Measurements from ENCODE around the gene RASSF9.

The RASSF9 gene

DNA sequence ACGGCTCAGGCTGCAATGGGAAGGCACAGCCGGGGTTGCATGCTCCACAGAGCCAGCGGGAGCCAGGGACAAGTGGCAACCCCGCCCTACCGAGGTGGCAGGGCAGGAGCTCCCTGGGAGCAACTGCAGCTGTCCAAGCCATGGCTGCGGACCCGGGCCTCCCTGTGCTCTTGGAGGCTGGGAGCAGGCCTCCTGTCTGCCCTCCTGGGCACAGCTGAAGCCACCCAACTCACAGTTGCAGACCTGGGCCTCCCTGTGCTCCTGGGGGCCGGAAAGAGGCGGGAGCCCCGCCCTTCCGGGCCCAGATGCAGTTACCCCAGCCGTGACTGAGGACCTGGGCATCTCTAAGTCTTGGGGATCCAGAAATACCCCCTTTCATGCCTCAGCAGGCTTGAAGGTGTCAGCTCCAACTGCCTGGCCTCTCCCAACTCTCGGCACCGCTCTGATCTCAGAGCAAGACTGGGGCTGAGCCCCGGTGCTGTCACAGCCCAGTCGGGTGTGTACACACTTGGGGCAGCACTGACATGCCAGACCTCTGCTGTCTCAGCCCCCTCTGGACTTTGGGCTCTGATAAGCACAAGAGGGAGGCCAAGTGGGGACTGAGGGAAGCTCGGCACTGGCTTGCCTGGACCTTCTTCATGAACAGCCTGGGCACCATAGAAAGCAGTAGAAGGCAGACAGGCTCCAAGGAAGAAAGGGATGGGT, 7.5 kb upstream of the RASSF9 start:
- H3K4me1 ChIP-seq (ENCODE audit: control insufficient read depth, insufficient read depth, low read length, poor library complexity, severe bottlenecking), result no peaks in the 10 kb centered on the region
- no peaks in the 10 kb centered on the region for H3K9me3 ChIP-seq (ENCODE audit: control insufficient read depth, low read length)
- 94% methylated on average over 16 of the region's 17 CpGs for WGBS, 2 experiments (ENCODE audit: insufficient coverage in 2 of 2)

DNA sequence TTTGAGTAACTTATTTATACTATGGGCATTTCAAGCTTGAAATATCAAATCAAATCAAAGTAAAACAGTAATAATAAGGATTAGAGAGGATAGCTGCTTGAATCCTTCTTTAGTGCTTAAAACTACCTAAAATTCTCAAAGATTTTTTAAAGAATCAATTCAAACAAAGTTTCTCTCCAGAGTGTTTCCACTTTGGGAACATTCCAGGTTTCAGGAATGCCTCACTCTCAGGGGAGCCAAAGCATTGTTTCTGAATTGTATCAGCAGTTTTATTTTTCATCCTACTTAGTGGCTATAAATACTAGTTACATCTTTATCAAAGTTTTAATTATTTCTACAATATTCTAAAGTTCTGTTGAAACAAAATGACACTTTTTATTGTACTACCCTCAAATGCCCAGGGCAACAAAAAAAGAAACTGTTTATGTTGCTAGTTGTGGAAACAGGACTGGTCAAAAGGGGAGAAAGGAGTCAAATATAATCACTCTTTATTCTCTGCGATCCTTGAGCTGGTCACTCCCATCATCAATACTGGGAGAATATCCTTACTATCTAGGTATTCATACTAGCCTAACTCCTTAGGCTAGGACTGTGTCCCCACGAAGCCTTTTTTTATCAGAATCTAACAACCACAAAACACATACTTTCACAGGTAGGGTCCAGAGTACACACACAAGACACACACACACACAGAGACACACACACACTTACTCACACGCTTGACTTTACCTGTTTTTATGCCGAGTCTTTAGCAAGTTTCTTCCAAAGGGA, 598 bp downstream of the RASSF9 start:
- Histone ChIP-seq H3K27ac (ENCODE audit: low read depth, low read length, severe bottlenecking) (no peak overlapping the region), H3K9me3 (ENCODE audit: control insufficient read depth, low read length) (no peaks in the 10 kb centered on the region), H3K4me3 (ENCODE audit: extremely low read depth, insufficient read depth, low read length, poor library complexity, severe bottlenecking) (peak overlapping the region; percentile 6), H3K4me1 (ENCODE audit: control insufficient read depth, insufficient read depth, low read length, poor library complexity, severe bottlenecking) (no peaks in the 10 kb centered on the region), H3K36me3 (ENCODE audit: control insufficient read depth, insufficient read depth, low read length) (no peaks in the 10 kb centered on the region)
- WGBS, 2 experiments (ENCODE audit: insufficient coverage in 2 of 2), result 55 to 60% methylated on average over 2 of the region's 4 CpGs

More for the DNA sequence above, 7.5 kb upstream of the RASSF9 start:
- Histone ChIP-seq H3K4me3 (ENCODE audit: extremely low read depth, insufficient read depth, low read length, poor library complexity, severe bottlenecking) (no peak overlapping the region), H3K27ac (ENCODE audit: low read depth, low read length, severe bottlenecking) (no peak overlapping the region), H3K36me3 (ENCODE audit: control insufficient read depth, insufficient read depth, low read length) (no peaks in the 10 kb centered on the region)

DNA sequence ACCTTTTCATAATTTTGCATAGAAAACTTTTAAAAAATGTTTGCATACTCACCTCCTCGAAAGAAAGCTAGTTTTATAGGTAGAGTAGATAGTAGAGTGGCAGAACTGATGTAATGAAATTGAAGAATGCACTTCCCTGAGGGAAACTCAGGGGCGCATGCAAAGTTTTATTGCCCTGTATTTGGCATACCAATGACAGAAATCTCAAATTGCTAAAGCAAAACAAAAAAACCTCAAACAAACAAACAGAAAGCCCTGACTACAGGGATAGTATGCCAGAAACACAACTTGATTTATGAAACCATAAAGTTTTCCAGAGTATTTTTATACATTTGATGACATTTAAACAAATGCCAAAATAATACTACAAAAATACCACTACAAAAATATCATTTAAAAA, 1.8 kb downstream of the RASSF9 start:
- Histone ChIP-seq H3K36me3 (ENCODE audit: control insufficient read depth, insufficient read depth, low read length) (no peaks in the 10 kb centered on the region), H3K4me1 (ENCODE audit: control insufficient read depth, insufficient read depth, low read length, poor library complexity, severe bottlenecking) (no peaks in the 10 kb centered on the region), H3K27ac (ENCODE audit: low read depth, low read length, severe bottlenecking) (no peak overlapping the region), H3K4me3 (ENCODE audit: extremely low read depth, insufficient read depth, low read length, poor library complexity, severe bottlenecking) (no peak overlapping the region), H3K9me3 (ENCODE audit: control insufficient read depth, low read length) (no peaks in the 10 kb centered on the region)
- WGBS, 2 experiments (ENCODE audit: insufficient coverage in 2 of 2), result no CpG with 5 or more reads among the region's 2 CpGs

DNA sequence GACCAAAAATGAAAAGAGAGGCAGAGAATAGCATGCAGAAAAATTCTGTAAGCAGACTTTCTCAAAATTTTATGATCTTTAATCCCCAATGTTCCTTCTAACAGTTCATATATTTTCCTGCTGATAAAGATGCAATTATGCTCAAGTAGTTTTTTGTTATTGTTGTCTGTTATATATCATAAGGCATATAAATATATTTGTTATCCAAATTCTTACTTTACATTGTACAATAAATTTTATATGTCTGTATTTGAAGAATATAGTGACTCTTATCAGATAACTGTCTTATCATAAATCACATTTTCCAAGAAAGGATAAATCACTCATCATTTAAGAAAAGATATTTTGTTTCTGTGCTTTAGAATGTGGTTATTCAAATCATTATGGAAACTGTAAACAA, 2.6 kb downstream of the RASSF9 start:
- Histone ChIP-seq H3K36me3 (ENCODE audit: control insufficient read depth, insufficient read depth, low read length) (no peaks in the 10 kb centered on the region), H3K4me3 (ENCODE audit: extremely low read depth, insufficient read depth, low read length, poor library complexity, severe bottlenecking) (no peak overlapping the region), H3K9me3 (ENCODE audit: control insufficient read depth, low read length) (no peaks in the 10 kb centered on the region), H3K27ac (ENCODE audit: low read depth, low read length, severe bottlenecking) (no peak overlapping the region), H3K4me1 (ENCODE audit: control insufficient read depth, insufficient read depth, low read length, poor library complexity, severe bottlenecking) (no peaks in the 10 kb centered on the region)

DNA sequence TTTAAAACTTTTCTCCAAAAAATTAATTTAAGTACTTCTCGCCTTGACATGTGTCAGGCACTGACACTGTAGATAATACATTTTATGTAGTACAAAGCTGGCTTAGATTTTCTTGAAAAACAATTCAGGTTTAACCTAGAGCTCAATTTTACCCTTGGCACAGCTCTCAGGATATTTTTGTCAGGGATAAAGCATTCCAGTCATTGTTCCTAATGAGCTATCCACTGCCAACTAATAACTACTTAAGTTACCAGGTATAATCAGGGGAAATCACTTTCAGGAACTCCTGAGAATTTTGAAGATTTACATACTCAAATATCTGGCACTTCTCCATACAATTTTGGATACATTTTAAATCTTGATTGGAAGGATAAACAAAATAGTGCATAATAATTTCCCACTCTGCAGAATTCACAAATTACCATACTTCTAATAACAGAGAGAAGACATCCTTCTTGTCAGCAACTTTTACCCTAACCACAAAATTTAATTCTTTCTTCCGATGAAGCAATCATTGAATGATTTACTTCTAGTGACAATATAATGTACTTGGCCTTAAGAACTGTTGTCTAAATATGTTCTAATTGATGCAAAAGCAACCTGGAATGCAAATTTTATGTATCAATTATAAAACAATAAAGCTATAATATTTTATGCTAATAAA, 4.8 kb downstream of the RASSF9 start:
- no peak overlapping the region for H3K4me3 ChIP-seq (ENCODE audit: extremely low read depth, insufficient read depth, low read length, poor library complexity, severe bottlenecking)
- WGBS, 2 experiments (ENCODE audit: insufficient coverage in 2 of 2), result no CpG with 5 or more reads among the region's 2 CpGs
- no peak overlapping the region for H3K27ac ChIP-seq (ENCODE audit: low read depth, low read length, severe bottlenecking)
- H3K4me1 ChIP-seq (ENCODE audit: control insufficient read depth, insufficient read depth, low read length, poor library complexity, severe bottlenecking), result no peaks in the 10 kb centered on the region
- no peaks in the 10 kb centered on the region for H3K9me3 ChIP-seq (ENCODE audit: control insufficient read depth, low read length)
- no peaks in the 10 kb centered on the region for H3K36me3 ChIP-seq (ENCODE audit: control insufficient read depth, insufficient read depth, low read length)

DNA sequence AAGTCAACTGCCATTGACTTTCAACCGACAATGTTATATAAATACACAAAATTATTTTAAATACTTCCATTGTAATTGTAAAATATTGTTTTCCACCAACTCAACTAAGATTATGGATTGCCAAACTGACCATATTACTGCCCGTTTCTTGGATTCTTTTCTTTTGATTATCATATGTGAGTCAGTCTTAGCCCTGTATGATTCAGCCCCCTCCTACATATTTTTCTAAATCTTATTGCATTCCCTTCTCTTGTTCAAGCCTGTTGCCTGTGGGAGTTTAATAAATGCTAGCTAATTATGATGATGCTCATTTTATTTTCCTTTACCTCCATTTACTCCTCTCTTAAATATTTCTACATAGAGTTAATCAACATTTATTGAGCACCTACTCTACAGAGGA, 6.8 kb downstream of the RASSF9 start:
- no peaks in the 10 kb centered on the region for H3K9me3 ChIP-seq (ENCODE audit: control insufficient read depth, low read length)
- no CpG with 5 or more reads among the region's 2 CpGs for WGBS, 2 experiments (ENCODE audit: insufficient coverage in 2 of 2)

DNA sequence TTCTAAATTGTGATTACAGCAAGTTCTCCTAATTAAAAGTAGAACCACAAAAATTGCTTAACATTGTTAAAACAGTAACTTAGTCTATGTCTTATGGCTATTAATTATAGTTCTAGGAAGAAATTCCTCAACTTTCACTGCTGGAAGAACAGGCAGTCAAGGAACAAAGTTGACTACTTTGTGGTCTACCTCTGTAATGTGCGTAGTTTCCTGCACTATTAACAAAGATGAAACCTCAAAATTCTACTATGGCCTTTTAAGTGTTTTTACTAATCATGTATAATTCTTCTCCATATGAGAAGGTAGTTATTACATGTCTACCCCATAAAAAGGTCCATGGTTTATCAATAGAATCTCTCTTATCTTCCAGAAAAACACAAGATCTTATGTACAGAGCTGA, 7.6 kb downstream of the RASSF9 start:
- Histone ChIP-seq H3K9me3 (ENCODE audit: control insufficient read depth, low read length) (no peaks in the 10 kb centered on the region), H3K27ac (ENCODE audit: low read depth, low read length, severe bottlenecking) (no peak overlapping the region), H3K4me3 (ENCODE audit: extremely low read depth, insufficient read depth, low read length, poor library complexity, severe bottlenecking) (no peak overlapping the region), H3K4me1 (ENCODE audit: control insufficient read depth, insufficient read depth, low read length, poor library complexity, severe bottlenecking) (no peaks in the 10 kb centered on the region), H3K36me3 (ENCODE audit: control insufficient read depth, insufficient read depth, low read length) (no peaks in the 10 kb centered on the region)
- WGBS, 2 experiments (ENCODE audit: insufficient coverage in 2 of 2), result no CpG with 5 or more reads among the region's 1 CpG

More for the DNA sequence above, 6.8 kb downstream of the RASSF9 start:
- no peaks in the 10 kb centered on the region for H3K36me3 ChIP-seq (ENCODE audit: control insufficient read depth, insufficient read depth, low read length)
- no peak overlapping the region for H3K4me3 ChIP-seq (ENCODE audit: extremely low read depth, insufficient read depth, low read length, poor library complexity, severe bottlenecking)
- H3K27ac ChIP-seq (ENCODE audit: low read depth, low read length, severe bottlenecking), result no peak overlapping the region
- H3K4me1 ChIP-seq (ENCODE audit: control insufficient read depth, insufficient read depth, low read length, poor library complexity, severe bottlenecking), result no peaks in the 10 kb centered on the region

DNA sequence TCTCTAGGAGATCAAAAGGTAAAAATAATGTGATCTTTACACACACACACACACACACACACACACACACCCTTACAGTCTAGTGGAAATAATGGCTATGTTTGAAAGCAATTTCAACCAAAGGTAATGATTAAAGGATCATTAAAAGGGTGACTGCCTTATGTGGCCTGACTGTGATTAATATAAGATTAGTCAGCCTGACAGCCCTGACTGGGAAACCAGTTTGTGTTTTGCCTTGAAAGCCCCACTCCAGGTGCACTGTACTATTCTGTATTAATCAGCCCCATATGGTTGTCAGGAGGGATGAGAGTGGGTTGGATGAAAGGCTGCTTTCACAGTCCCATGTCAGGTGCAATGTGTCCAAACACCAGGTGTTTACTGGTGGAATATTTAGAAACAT, 10.5 kb downstream of the RASSF9 start:
- no peaks in the 10 kb centered on the region for H3K36me3 ChIP-seq (ENCODE audit: control insufficient read depth, insufficient read depth, low read length)
- H3K4me3 ChIP-seq (ENCODE audit: extremely low read depth, insufficient read depth, low read length, poor library complexity, severe bottlenecking), result no peak overlapping the region
- H3K4me1 ChIP-seq (ENCODE audit: control insufficient read depth, insufficient read depth, low read length, poor library complexity, severe bottlenecking), result peaks cover 4% of the 10 kb centered on the region
- H3K27ac ChIP-seq (ENCODE audit: low read depth, low read length, severe bottlenecking), result no peak overlapping the region
- H3K9me3 ChIP-seq (ENCODE audit: control insufficient read depth, low read length), result no peaks in the 10 kb centered on the region

DNA sequence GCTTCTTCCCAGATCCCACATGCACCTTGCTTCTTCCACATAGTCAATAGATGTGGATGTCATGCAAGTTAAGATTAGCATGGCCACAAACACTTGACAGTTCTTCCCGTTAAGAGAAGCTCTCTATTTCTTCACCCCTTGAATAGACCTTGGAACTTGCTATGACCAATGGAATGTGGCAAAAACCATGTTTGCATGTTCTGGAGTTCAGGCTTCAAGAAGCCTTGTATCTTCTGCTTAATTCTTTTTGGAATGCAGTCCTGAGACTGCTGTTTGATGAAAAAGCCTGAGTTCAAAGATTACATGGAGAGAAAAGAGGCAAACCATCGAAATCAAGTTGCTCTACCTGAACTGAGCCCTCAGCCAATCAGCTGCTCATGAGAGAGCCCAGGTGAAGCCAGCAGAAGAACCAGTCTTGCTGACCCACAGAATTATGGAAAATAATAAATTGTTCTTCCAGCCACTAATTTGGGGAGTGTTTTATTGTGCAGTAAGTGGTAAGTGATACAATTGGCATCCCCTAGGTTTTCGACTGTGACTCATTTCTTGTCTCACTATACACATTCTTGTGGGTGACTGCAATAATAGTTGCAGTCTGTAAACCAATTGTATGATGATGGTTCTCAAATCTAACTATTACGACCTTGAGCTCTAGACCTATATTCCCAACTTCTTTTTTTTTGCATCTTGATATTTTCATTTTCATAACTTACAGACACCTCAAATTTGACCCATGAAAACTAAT, 12.6 kb downstream of the RASSF9 start:
- peaks cover 4% of the 10 kb centered on the region for H3K4me1 ChIP-seq (ENCODE audit: control insufficient read depth, insufficient read depth, low read length, poor library complexity, severe bottlenecking)
- H3K36me3 ChIP-seq (ENCODE audit: control insufficient read depth, insufficient read depth, low read length), result no peaks in the 10 kb centered on the region
- H3K27ac ChIP-seq (ENCODE audit: low read depth, low read length, severe bottlenecking), result no peak overlapping the region
- H3K4me3 ChIP-seq (ENCODE audit: extremely low read depth, insufficient read depth, low read length, poor library complexity, severe bottlenecking), result no peak overlapping the region
- no peaks in the 10 kb centered on the region for H3K9me3 ChIP-seq (ENCODE audit: control insufficient read depth, low read length)
- 100% methylated on average over 2 of the region's 4 CpGs for WGBS, 2 experiments (ENCODE audit: insufficient coverage in 2 of 2)

DNA sequence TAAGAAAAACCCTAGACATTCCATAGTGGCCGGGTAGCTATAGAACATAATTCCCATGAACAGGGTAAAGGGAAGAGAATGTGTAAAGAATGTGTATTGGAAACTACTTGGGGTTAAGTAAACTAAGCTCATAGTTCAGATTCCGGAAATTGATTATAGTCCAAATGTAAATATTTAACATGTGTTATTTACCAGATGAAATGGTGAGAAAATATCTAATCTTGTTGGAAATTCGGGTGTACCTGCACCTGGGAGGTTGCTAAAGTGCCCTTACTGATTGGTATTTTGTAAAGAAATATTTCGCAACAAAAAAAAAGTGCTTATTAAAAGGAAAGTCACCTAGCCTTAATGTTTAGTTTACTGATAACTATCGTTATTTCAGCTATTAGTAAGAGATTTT, 14.4 kb downstream of the RASSF9 start:
- 81 to 83% methylated on average over 1 to 3 of the region's 5 CpGs for WGBS, 2 experiments (ENCODE audit: insufficient coverage in 2 of 2)
- H3K9me3 ChIP-seq (ENCODE audit: control insufficient read depth, low read length), result no peaks in the 10 kb centered on the region
- no peaks in the 10 kb centered on the region for H3K36me3 ChIP-seq (ENCODE audit: control insufficient read depth, insufficient read depth, low read length)
- peaks cover 4% of the 10 kb centered on the region for H3K4me1 ChIP-seq (ENCODE audit: control insufficient read depth, insufficient read depth, low read length, poor library complexity, severe bottlenecking)
- H3K27ac ChIP-seq (ENCODE audit: low read depth, low read length, severe bottlenecking), result no peak overlapping the region
- no peak overlapping the region for H3K4me3 ChIP-seq (ENCODE audit: extremely low read depth, insufficient read depth, low read length, poor library complexity, severe bottlenecking)
